Esophagus muscularis mucosa (tissue), 4 donors: Measurements from ENCODE around the gene DMRT1. TPM values are rescaled to one million over a fixed set of nuclear protein-coding genes. Genes with fewer than 3 reads are reported as not detected.

ENCODE experiments used
- DNase-seq: peaks from one replicate; pipeline ENCODE4 v3.0.0-alpha.2; 2017; ENCODE audit errors: extremely low spot score
- H3K27ac ChIP-seq, 4 donors: fragments of 200-600 bp; sonication (generic); replicated peaks in 1 of 4; 1 replicate in 3 of 4; 2 replicates in 1 of 4; pipeline ENCODE4 v1.5.1; 2016 to 2019; ENCODE audit warnings: mild to moderate bottlenecking in 1 of 4
- H3K27me3 ChIP-seq, 4 donors: fragments of 200-600 bp; sonication (generic); one replicate each; pipeline versions ENCODE4 v1.5.1 to v1.6.0; 2016 to 2019
- H3K36me3 ChIP-seq, 4 donors: fragments of 200-600 bp; sonication (generic); one replicate each; pipeline ENCODE4 v1.5.1; 2016 to 2019
- H3K4me1 ChIP-seq, 4 donors: fragments of 200-600 bp; sonication (generic); one replicate each; pipeline ENCODE4 v1.5.1; 2016 to 2019
- H3K4me3 ChIP-seq, 4 donors: fragments of 200-600 bp; sonication (generic); 1 replicate in 2 of 4; 2 replicates in 2 of 4; pipeline ENCODE4 v1.5.1; 2016 to 2019; ENCODE audit warnings: mild to moderate bottlenecking in 4 of 4, moderate library complexity in 1 of 4
- H3K9me3 ChIP-seq, 4 donors: fragments of 200-600 bp; sonication (generic); 1 replicate in 3 of 4; 2 replicates in 1 of 4; pipeline ENCODE4 v1.5.1; 2016 to 2019
- CTCF ChIP-seq, 3 experiments: fragments of 200-600 bp in 2 of 3; fragments of 450-650 bp in 1 of 3; sonication (generic) in 2 of 3; IDR thresholded peaks; one replicate each; pipeline ENCODE4 v1.5.1; 2017 to 2019; ENCODE audit warnings: antibody characterized with exemption in 3 of 3, mild to moderate bottlenecking in 2 of 3, moderate library complexity in 1 of 3
- EP300 ChIP-seq: sonication (generic); formaldehyde crosslinking; IDR thresholded peaks from one replicate; pipeline ENCODE4 v1.6.1; 2017; ENCODE audit warnings: antibody characterized with exemption
- POLR2A ChIP-seq: fragments of 450-650 bp; IDR thresholded peaks from one replicate; pipeline ENCODE4 v1.6.1; 2017; ENCODE audit warnings: antibody characterized with exemption, moderate library complexity, mild to moderate bottlenecking, low read depth
- POLR2AphosphoS5 ChIP-seq, 2 donors: sonication (generic); formaldehyde crosslinking; IDR thresholded peaks; one replicate each; pipeline ENCODE4 v1.6.1; 2017; ENCODE audit warnings: antibody characterized with exemption in 2 of 2
- WGBS: methylation state at CpG from one replicate; pipeline ENCODE4 v1.1.5; 2018; 5-methylcytosine and 5-hydroxymethylcytosine counted together
- intact Hi-C: fragments of 100-400 bp; cut with DNase I; formaldehyde crosslinking; loops from one replicate; pipeline ENCODE4 v1.15.1; 2023
- total RNA-seq, 4 donors: library from RNA; depleted of rRNA; stranded (reverse); fragments of >200 nt; gene quantifications; one replicate each; pipeline versions ENCODE4 v1.1.0 to v1.2.1, GENCODE V29; 2016

Gene DMRT1
- total RNA-seq, 4 donors from 2014 or later: not detected

DNA sequence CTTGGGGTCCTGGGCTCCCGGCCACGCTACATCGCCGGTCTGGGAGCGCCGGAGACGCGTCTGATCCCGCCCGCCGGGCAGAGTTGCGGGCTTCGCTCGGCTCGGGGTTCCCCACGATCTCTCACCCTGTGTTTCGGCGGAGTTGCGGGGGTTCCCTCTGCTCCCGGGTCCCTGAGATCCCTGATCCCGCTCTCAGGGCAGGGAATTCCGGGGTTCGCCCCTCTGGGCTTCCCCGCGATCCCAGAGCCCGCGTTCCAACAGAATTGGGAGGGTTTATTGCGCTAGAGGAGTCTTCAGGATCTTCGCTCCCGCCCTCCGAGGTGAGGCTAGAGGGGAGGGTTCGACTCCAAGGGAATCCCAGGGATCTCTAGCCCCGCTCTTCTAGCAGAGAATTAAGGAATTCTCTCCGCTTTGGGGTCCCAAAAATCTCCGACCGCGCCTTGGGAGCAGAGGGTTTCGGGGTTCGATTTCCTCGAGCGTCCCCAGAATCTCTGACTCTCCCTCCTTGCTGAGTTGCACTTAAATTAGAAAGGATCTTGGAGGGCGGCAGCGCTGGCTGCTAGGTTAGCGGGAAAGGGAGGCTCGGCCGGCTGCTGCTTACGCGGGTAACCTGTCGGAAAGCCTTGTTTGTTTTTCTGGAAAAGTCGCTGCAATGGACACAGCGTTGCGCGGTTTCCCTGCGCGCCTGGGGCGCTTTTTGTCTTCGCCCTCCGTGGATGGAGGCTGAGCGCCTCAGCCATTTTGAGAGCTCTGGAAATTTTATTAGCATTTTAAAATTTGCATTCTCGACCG is 1.3 kb downstream of the DMRT1 start:
- peaks cover 0 to 95% (median 24%) of the 10 kb centered on the region in 4 donors for H3K27me3 ChIP-seq
- no peak for DNase-seq
- H3K4me3 ChIP-seq: no peak overlapping the region
- peaks cover 10 to 24% (median 20%) of the 10 kb centered on the region in 4 donors for H3K4me1 ChIP-seq
- TF ChIP-seq POLR2A (no peak), CTCF (IDR thresholded peaks at IDR 0.05) (no peak), EP300 (no peak), POLR2AphosphoS5 (IDR thresholded peaks at IDR 0.05) (no peak)
- H3K36me3 ChIP-seq: no peaks in the 10 kb centered on the region
- 2% methylated on average over 21 of the region's 61 CpGs for WGBS
- no peak overlapping the region for H3K27ac ChIP-seq
- no peaks in the 10 kb centered on the region for H3K9me3 ChIP-seq
- intact Hi-C loops: no loop called here

DNA sequence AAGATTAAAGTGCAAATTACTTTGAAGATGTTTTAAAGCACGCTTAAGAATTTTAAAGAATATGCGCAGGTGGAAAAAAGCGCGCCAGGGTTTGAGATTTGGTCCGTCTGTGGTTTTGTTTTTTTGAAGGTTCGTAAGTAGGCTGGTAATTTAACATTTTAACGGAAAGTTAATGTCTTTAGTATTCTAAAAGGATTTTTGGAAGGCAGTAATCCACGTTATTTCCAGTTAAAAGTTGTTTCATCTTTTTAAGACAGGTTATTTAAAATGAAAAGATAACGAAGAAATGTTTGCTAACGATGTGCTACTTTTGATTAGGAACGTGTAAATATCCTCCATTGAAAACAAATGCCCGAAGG is 1.9 kb downstream of the DMRT1 start:
- H3K36me3 ChIP-seq: no peaks in the 10 kb centered on the region
- TF ChIP-seq EP300 (no peak), POLR2AphosphoS5 (IDR thresholded peaks at IDR 0.05) (no peak), CTCF (IDR thresholded peaks at IDR 0.05) (no peak), POLR2A (no peak)
- intact Hi-C loops: no loop called here
- H3K4me1 ChIP-seq: peaks cover 10 to 24% (median 20%) of the 10 kb centered on the region in 4 donors
- H3K9me3 ChIP-seq: no peaks in the 10 kb centered on the region
- DNase-seq: no peak
- peaks cover 0 to 93% (median 24%) of the 10 kb centered on the region in 4 donors for H3K27me3 ChIP-seq
- H3K4me3 ChIP-seq: no peak overlapping the region
- H3K27ac ChIP-seq: no peak overlapping the region
- WGBS: 20% methylated on average over 12 of the region's 12 CpGs

DNA sequence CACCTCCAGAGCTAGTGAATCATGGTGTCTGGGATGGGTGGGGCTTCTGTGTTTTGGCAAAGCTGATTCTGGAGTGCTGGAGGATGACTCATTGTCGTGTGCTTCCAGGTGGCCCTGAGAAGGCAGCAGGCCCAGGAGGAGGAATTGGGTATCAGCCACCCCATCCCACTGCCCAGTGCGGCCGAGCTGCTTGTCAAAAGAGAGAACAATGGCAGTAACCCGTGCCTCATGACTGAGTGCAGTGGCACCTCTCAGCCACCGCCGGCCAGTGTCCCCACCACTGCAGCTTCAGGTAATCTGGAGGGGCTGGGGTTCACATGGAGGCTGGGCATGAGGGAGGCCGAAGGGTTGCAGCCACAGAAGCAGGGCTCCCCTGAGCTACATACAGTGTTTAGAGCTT is 5.4 kb downstream of the DMRT1 start:
- Histone ChIP-seq H3K4me1 (peaks cover 10 to 15% (median 12%) of the 10 kb centered on the region in 4 donors), H3K4me3 (no peak overlapping the region), H3K27me3 (peaks cover 0 to 73% (median 18%) of the 10 kb centered on the region in 4 donors), H3K27ac (no peak overlapping the region), H3K9me3 (no peaks in the 10 kb centered on the region), H3K36me3 (no peaks in the 10 kb centered on the region)
- 33% methylated on average over 1 of the region's 7 CpGs for WGBS
- TF ChIP-seq POLR2A (no peak), CTCF (IDR thresholded peaks at IDR 0.05) (no peak), EP300 (no peak), POLR2AphosphoS5 (IDR thresholded peaks at IDR 0.05) (no peak)
- DNase-seq: no peak
- intact Hi-C loops: no loop called here

DNA sequence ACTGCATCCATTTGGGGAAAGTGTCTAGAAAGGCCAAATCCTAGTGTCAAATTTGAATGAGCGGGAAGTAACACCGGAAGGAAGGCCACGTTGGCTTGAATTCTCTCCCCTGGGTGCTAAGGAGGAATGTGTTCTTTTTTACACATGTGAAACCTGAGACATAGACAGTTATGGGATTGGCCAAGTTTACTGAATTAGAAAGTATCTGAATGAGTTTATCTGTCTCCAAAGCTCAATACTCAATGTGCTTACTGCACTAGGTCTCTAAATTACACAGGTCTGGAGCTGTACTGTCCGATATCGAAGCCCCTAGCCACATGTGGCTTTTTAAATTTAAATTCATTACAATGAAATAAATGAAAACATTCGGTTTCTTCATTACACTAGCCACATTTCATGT is 6.0 kb downstream of the DMRT1 start:
- 75% methylated on average over 6 of the region's 6 CpGs for WGBS
- Histone ChIP-seq H3K36me3 (no peaks in the 10 kb centered on the region), H3K27me3 (peaks cover 0 to 67% (median 12%) of the 10 kb centered on the region in 4 donors), H3K4me3 (no peak overlapping the region), H3K27ac (no peak overlapping the region), H3K4me1 (peaks cover 7 to 9% (median 8%) of the 10 kb centered on the region in 4 donors), H3K9me3 (no peaks in the 10 kb centered on the region)
- no peak for DNase-seq
- TF ChIP-seq POLR2A: no peak
- no peak for TF ChIP-seq EP300
- TF ChIP-seq POLR2AphosphoS5 (IDR thresholded peaks at IDR 0.05): no peak
- no peak for TF ChIP-seq CTCF (IDR thresholded peaks at IDR 0.05)
- intact Hi-C loops: no loop called here
